T-helper 17 cell (primary cell): ENCODE data around the gene NME3. TPM values are rescaled to one million over a fixed set of nuclear protein-coding genes. Genes with fewer than 3 reads are reported as not detected.

Source experiments
- ATAC-seq: fragments of 150-1000 bp; cut with Tn5 transposase; 2 replicates; pipeline ENCODE4 v1.10.0; 2021; ENCODE audit warnings: mild to moderate bottlenecking, moderate library complexity
- DNase-seq, 3 donors: peaks; one replicate each; pipeline versions ENCODE4 v3.0.0 to v3.0.0-alpha.2; 2020 to 2021
- H3K9me3 ChIP-seq: one replicate; pipeline ENCODE4 v1.7.0; 2013; ENCODE audit warnings: low read length, mild to moderate bottlenecking; ENCODE audit not compliant: control insufficient read depth, poor library complexity, severe bottlenecking
- H3K27ac Mint-ChIP-seq: one replicate; pipeline ENCODE4 v1.8.0; 2022; ENCODE audit warnings: mild to moderate bottlenecking, moderate library complexity, mixed read lengths
- H3K27me3 Mint-ChIP-seq: one replicate; pipeline ENCODE4 v1.8.0; 2022; ENCODE audit warnings: mixed read lengths
- H3K36me3 Mint-ChIP-seq: one replicate; pipeline ENCODE4 v1.8.0; 2022; ENCODE audit warnings: low read depth, mixed read lengths
- H3K4me1 Mint-ChIP-seq: one replicate; pipeline ENCODE4 v1.8.0; 2022; ENCODE audit warnings: mild to moderate bottlenecking, mixed read lengths
- H3K4me3 Mint-ChIP-seq: one replicate; pipeline ENCODE4 v1.8.0; 2022; ENCODE audit warnings: mild to moderate bottlenecking, moderate library complexity, mixed read lengths
- total RNA-seq, 4 donors: library from RNA in 2 of 4; stranded (reverse) in 2 of 4; gene quantifications; one replicate each; pipeline ENCODE4 v1.2.3 and lab custom pipeline; 2022 to 2026

The NME3 gene
- total RNA-seq, 2 donors from 2014 or later = 54.0 to 61.9 TPM

DNA sequence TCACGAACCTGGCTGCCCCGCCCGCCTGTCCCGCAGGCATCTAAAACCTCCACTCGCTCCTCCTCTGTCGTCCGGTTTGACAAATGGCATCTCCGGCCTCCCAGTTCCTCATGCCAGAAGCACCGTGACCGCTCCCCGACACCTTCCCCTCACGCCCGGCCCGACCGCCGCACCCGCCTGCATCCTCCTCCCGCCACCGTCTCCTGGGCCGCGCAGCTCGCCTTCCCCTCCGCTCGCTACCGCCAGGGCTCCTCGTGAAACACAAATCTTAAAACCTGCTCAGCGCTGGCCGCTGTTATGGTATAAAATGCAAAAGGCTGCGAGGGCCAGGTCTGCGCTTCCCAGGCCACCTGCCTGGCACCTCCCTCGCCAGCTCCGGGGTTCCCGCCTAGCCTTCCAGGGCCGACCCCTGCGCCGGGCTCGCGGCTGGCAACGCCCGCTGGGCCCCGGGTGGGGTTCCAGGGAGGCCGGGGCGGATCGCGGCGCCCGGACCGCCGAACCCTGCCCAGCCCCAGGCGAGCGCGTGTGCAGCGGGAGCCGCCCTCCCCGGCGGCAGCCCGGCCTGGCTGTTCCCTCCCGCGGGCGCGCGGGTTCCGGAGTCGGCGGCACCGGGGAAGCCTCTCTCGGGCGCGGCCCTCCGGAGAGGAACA, 10.5 kb upstream of the NME3 start:
- ATAC-seq (peak; percentile 10), DNase-seq (peak in 1 of 3 donors; percentile 25)
- Mint-ChIP-seq H3K4me1 (peaks cover 12% of the 10 kb centered on the region), H3K4me3 (peak overlapping the region; percentile 92), H3K36me3 (peaks cover 3% of the 10 kb centered on the region), H3K27me3 (no peaks in the 10 kb centered on the region), H3K27ac (peak overlapping the region; percentile 78)
- no peaks in the 10 kb centered on the region for H3K9me3 ChIP-seq

DNA sequence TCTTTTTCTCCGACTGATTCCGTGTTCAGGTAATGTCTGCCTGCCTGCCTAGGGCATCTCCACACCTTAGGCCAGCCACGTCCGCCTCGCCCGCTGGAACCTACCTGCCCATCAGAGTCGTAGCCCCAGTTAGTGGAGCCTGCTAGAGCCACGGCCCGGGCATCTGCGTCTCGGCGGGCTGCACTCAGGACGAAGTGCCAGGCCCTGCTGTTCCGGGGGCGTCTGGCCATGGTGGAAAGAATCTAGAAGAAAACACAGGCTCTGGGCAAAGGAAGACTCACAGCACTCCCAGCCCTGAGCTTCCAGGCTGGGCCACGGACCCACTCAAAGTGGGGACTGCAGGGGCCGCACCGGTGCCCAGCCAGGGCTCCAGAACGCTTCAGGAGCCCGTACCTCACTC, 9.9 kb upstream of the NME3 start:
- Mint-ChIP-seq H3K27ac (peak overlapping the region; percentile 78), H3K27me3 (no peaks in the 10 kb centered on the region), H3K4me3 (peak overlapping the region; percentile 92), H3K4me1 (peaks cover 12% of the 10 kb centered on the region), H3K36me3 (peaks cover 3% of the 10 kb centered on the region)
- DNase-seq = no peak
- no peaks in the 10 kb centered on the region for H3K9me3 ChIP-seq
- ATAC-seq = no peak

DNA sequence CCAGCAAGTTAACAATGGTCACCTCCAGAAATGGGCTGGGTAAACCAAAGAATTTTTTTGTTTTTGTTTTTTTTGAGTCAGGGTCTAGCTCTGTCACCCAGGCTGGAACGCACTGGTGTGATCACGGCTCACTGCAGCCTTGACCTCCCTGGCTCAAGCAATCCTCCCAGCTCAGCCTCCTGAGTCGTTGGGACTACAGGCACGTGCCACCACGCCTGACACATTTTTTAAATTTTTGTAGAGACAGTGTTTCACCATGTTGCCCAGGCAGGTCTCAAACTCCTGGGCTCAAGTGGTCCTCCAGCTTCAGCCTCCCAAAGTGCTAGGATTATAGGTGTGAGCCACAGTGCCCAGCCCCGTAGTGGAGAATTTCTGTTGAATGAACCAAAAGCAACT, 9.3 kb upstream of the NME3 start:
- ATAC-seq (no peak), DNase-seq (no peak)
- no peaks in the 10 kb centered on the region for H3K9me3 ChIP-seq
- Mint-ChIP-seq H3K27ac (peak overlapping the region; percentile 78), H3K4me1 (peaks cover 12% of the 10 kb centered on the region), H3K4me3 (peak overlapping the region; percentile 92), H3K36me3 (peaks cover 3% of the 10 kb centered on the region), H3K27me3 (no peaks in the 10 kb centered on the region)

DNA sequence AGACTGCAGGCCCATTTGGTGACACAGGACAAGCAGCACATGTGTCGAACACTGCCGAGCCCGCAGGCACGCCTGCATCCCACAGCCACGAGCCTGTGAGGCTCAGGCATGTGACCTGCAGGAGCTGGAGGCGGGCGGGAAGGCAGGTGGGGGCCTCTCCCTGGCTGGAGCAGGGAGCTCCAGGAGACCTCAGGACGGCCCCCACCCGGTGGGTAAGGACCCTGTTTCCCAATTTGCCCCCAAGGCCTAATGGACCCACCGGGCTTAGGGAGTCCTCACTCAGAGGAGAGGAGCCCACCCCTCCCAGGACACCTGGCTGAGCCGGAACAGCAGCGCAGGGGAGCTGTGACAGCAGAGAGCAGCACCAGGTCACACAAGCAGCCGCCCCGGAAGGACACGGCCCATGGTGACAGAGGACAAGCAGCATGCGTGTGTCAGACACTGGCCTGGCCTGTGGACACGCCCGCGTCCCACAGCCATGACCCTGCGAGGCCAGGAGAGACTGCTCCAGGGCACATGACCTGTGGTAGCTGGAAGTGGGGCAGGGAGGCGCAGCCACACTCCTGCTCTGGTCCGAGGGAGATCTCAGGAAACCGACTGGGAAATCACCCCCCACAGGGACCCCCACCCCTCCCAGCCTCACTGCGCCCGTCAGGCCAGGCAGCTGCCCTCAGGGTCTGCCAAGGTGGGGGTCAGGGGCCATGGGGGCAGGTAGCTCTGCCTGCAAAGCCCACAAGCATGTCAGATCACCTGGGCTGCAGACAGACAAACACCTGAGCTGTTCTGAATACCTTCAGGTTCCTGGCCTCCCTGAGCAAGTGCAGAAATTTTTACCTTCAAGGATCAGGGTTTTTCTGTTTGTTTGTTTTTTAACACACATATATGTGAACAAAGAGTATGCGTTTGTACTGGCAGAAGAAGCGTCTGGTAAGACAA, 8.7 kb upstream of the NME3 start:
- H3K9me3 ChIP-seq = no peaks in the 10 kb centered on the region
- ATAC-seq (no peak), DNase-seq (no peak)
- Mint-ChIP-seq H3K36me3 (peaks cover 3% of the 10 kb centered on the region), H3K4me1 (peaks cover 13% of the 10 kb centered on the region), H3K27me3 (no peaks in the 10 kb centered on the region), H3K27ac (no peak overlapping the region), H3K4me3 (peak overlapping the region; percentile 92)

DNA sequence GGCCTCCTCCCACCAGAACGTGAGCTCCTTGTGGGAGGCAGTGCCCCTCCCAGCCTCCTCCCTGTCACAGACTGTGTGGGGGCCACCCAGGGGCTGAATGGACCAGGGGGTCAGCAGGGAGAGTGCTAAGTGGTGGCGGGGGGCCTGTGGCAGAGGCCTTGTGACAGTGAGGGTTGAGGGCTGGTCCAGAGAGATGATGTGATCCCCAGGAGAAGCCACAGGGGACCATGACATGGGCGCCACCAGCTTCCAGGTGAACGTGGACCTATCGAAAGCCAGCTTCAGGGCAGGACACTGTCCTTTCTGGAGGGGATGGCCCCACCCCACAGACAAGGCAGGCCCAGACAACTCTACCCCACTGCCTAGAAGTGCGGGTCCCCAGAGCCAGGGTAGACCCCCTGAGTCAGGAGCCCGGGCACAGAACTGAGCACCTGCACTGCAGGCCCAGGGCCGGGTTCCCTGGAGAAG, 7.9 kb upstream of the NME3 start:
- no peak for ATAC-seq
- Mint-ChIP-seq H3K4me3 (peak overlapping the region; percentile 52), H3K27ac (peak overlapping the region; percentile 39)

DNA sequence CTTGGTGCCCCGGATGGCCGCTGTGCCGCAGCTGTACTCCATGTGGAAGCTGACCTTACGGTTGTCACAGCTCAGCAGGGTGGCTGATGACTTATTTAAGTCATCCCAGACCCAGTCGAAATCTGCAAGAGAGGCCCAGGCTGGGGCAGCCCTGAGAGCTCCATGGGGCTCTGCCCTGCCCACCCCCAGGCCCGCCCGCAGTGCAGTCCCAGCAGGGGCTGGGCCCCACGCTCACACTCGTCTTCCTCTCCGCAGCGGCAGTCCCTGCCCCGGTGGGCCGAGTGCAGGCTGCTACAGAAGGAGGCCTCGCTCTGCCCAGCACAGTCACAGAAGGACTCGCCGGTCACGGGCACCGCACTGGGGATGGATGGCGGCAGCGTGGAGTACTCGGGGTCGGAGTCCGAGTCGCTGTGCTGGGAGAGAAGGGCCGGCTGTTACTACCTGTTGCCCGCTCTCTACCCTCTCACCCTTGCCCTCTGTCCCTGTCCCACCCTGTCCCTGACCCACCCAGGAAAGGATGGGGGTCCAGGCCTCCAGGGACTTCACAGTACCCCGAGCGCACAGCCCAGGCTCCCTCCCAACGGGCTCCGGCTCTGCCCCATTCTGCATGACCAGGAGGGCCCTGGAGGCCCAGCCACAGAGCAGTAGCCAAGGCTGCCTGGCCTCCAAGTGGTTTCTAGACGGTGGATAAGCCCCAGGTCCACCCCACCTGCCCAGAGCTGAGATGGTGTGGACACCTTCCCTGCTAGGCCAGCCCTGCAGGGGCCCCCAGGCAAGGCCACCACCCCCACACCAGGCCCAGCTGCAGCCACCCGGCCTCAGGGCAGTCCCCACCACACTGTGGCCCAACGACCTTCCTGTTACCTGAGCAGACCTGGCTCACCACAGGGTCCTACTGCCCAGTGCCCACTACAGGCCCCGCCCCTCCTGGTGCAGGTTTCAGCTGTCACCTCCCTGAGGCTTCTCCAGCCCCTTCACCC, 7.1 kb upstream of the NME3 start:
- DNase-seq (no peak), ATAC-seq (no peak)
- no peaks in the 10 kb centered on the region for H3K9me3 ChIP-seq
- H3K36me3 Mint-ChIP-seq = peaks cover 3% of the 10 kb centered on the region
- no peaks in the 10 kb centered on the region for H3K27me3 Mint-ChIP-seq
- H3K4me3 Mint-ChIP-seq = no peak overlapping the region
- H3K27ac Mint-ChIP-seq = peak overlapping the region; percentile 39
- peaks cover 19% of the 10 kb centered on the region for H3K4me1 Mint-ChIP-seq

More for the DNA sequence above, 7.9 kb upstream of the NME3 start:
- no peak for DNase-seq
- H3K9me3 ChIP-seq = no peaks in the 10 kb centered on the region
- H3K36me3 Mint-ChIP-seq = peaks cover 3% of the 10 kb centered on the region
- peaks cover 15% of the 10 kb centered on the region for H3K4me1 Mint-ChIP-seq
- H3K27me3 Mint-ChIP-seq = no peaks in the 10 kb centered on the region

DNA sequence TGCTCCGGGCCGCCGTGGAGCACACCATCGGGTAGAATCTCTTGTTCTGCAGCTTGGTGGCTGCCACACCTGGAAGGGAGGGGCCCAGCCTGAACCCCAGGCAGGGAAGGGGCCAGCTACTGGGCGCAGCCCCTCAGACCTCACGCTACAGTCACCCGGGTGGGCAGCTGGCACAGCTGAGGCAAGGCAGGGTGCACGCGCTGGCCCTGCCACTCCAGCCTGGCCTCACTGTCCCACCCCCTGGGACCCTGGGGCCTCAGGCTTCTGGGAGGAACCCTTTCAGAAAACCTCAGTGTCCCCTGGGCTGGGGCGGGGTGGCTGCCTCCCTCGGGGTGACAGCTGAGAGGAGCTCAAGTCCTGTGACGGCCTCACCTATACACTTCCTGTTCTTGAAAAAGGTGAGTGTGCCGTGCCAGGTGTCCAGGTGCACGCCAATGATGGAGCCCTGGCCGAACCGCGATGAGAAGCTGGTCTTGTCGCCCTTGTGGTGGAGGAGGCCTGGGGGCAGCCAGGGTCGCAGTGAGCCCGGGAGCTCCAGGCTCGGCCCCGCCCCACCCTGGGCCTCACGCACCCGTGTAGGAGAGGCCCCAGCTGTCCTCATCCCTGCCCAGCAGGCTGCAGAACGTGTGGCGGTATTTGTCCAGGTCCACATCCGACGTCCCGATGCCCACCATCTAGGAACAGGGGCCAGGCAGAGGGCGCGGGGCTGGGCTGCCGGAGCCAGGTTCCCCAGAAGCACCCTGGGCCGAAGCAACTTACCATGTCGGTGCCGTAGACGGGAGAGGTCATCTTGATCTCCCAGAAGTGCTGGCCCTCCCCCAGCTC, 6.2 kb upstream of the NME3 start:
- no peaks in the 10 kb centered on the region for H3K9me3 ChIP-seq
- ATAC-seq = no peak
- Mint-ChIP-seq H3K27me3 (no peaks in the 10 kb centered on the region), H3K27ac (no peak overlapping the region), H3K4me3 (no peak overlapping the region), H3K36me3 (peaks cover 3% of the 10 kb centered on the region), H3K4me1 (peaks cover 16% of the 10 kb centered on the region)
- no peak for DNase-seq

DNA sequence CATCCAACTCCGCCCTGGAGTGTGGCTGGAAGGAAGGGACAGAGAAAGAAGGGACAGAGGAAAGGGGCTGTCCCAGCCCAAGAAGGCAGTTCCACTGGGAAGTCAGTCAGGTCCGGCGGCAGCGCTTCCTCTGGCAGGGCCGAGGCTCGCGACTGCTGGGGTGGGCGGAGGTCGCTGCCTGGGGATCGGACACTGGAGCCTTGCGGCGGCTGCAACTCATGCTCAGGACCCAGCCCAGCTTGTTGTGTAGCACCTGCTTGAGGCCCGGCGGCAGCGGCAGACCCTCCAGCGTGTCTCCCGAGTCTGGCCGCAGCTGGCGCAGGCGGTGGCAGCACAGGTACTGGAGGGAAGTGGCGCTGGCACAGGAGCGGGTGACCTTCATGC, 5.6 kb upstream of the NME3 start:
- Mint-ChIP-seq H3K27me3 (no peaks in the 10 kb centered on the region), H3K4me1 (peaks cover 20% of the 10 kb centered on the region), H3K27ac (peak overlapping the region; percentile 37), H3K36me3 (peaks cover 3% of the 10 kb centered on the region), H3K4me3 (no peak overlapping the region)
- H3K9me3 ChIP-seq = no peaks in the 10 kb centered on the region
- no peak for DNase-seq
- no peak for ATAC-seq

DNA sequence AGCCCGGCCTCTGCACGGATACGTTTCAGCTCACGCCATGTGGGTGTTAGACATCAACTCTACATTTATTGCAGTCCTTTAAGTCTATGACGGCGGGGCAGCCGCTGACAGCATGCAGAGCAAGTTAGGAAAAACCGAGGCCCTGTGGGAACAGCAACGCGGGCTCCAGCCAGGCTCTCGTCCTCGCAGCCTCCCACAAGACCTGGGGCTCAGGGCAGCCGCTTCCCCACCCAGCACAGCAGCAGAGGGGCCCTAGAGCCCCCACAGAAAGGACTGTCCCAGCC, 5.3 kb upstream of the NME3 start:
- Mint-ChIP-seq H3K27ac (peak overlapping the region; percentile 37), H3K4me3 (no peak overlapping the region), H3K27me3 (no peaks in the 10 kb centered on the region), H3K4me1 (peaks cover 19% of the 10 kb centered on the region), H3K36me3 (peaks cover 3% of the 10 kb centered on the region)
- no peak for DNase-seq
- no peaks in the 10 kb centered on the region for H3K9me3 ChIP-seq
- ATAC-seq = no peak

DNA sequence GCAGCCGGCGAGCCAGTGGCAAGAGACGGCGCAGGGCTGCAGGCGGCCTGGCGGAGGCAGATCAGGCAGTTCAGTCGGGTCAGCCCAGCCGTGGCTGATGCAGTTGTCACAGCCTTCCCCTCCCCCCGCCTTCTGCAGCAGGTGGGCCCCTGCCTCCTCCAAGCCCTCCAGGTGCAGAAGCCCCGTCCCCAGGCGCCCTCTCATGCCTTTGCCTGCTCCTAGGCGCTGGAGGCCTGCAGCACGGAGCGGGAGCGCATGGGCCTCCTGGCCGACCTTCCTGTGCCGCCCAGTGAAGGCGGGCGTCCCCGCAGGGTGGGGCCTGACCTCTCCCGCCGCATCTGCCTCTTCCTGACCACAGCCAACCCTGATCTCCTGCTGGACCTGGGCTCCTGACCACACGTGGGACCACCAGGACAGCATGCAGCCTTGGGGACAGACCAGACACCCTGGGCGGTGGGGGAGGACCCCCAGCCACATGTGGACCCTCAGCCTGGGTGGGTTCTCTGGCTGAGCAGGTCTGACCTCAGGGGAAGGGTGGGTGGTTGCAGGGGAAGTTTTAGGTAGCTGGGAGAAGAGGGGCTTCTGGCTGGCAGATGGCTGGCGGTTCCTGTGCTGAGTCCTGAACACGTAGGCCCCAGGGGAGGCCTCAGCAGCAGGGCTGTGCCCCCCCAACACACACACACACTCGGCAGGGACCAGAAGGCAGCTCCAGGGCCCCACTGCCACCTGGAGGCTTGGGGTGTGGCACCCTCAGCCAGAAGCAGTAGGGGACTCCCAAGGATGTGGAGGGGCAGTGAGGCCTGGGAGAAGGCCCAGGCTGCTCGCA, 4.7 kb upstream of the NME3 start:
- no peak for DNase-seq
- no peak for ATAC-seq
- peaks cover 14% of the 10 kb centered on the region for H3K4me1 Mint-ChIP-seq
- H3K4me3 Mint-ChIP-seq = peak overlapping the region; percentile 56
- no peaks in the 10 kb centered on the region for H3K27me3 Mint-ChIP-seq
- peaks cover 3% of the 10 kb centered on the region for H3K36me3 Mint-ChIP-seq
- H3K27ac Mint-ChIP-seq = peak overlapping the region; percentile 37
- H3K9me3 ChIP-seq = no peaks in the 10 kb centered on the region

DNA sequence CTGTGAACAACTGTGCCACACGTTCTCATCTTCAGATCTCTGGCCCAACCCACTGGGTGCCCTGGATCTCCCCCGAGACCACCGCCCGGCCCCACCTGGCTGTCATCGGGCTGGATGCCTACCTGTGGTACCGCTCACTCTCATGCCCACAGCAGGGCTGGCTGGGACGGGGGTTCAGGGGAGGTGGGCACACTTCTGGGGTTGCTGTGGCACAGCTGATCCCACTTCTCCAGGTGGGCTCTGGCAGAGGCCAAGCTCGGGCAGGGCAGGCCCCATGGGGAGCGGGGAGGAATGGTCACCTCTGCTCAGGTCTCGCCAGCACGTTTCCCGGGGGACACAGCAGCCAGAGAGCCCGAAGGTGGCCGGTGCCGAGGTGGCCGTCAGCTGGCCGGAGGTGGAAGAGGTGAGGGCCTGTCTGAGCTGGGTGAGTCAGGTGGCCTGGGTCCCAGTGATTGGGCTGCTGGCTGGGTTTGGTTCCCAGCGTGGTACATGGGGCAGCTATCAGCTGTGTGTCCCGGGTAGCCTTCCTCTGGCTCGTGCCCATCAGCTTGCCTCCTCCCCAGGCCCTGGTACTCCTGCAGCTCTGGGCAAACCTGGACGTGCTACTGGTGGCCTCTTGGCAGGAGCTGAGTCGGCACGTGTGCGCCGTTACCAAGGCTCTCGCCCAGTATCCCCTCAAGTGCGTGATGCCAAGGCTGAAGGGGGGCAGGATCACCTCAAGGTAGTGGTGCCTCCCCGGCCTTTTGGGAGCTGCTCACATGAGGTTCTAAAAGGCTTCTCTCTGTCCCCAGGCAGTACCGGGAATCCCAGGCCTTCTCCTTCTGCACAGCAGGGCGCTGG, 3.9 kb upstream of the NME3 start:
- no peak for DNase-seq
- ATAC-seq = no peak
- Mint-ChIP-seq H3K27ac (no peak overlapping the region), H3K4me3 (peak overlapping the region; percentile 56), H3K36me3 (peaks cover 3% of the 10 kb centered on the region), H3K27me3 (no peaks in the 10 kb centered on the region), H3K4me1 (peaks cover 14% of the 10 kb centered on the region)
- H3K9me3 ChIP-seq = no peaks in the 10 kb centered on the region
